Cardiac septum (tissue), 1 donor: Measurements from ENCODE around the gene TAS2R60. TPM values are rescaled to one million over a fixed set of nuclear protein-coding genes. Genes with fewer than 3 reads are reported as not detected.
"Not testable (repeated sequence)": the region's sequence is repeated elsewhere in the genome, so short reads cannot be mapped to it uniquely, and the experiment has no call there.

Experiments used
- DNase-seq: peaks from one replicate; pipeline ENCODE4 v3.0.0-alpha.2; 2020; ENCODE audit warnings: low spot score
- intact Hi-C: fragments of 100-400 bp; cut with DNase I; formaldehyde crosslinking; loops from one replicate; pipeline ENCODE4 v1.14.0; 2022
- total RNA-seq: library from RNA; stranded (reverse); fragmentation: NEBNext Ultra II Directional; extraction: Animal tissue kit (Norgen Biotek cat#: 25700); gene quantifications from one replicate; pipeline ENCODE4 v1.2.1, GENCODE V29; 2021
- donor health status: DM: no; HTN: no; CAD: no.

Gene TAS2R60
- total RNA-seq, 1 donor from 2014 or later: not detected

DNA sequence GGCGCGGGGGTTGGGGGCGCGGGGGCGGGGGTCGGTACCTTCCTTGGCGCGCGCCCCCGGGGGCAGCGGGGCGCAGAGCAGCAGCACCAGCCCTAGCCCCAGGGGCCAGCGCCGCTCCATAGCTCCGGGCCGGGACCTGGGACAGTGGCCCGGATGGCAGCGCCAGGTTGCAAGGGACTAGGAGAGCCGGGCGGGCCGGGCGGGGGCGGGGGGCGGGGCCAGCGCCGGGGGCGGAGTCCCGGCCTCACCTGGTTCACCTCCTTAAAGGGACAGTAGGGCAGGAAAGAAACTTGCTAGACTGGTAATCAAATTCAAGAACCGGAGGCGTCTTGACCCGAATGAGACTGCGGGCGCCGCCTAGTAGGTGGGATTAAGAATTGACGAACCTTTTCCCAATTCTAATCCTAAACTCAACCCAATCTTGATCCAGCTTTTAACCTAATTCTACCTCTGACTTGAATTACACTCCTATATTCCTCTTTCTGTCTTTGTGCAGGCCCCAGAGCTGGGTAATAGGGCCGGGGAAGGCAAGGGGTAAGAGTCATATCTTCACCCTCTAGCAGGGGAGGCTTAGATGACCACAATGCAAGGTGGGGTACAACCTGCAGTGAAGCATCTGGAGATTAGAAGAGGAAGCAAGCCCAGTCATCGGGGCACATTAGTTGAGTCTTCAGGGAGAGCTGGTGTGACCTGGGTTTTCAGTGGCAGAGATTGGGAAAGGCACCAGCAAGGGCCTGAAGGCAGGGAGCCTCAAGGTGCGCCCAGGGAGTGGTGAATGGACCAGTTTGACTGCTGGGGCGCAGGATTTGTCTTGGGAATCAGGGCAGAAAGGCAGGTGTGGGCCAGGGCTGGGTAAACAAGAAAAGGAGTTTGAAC lies 34.3 kb upstream of the TAS2R60 start, which contains the start of gene EPHA1:
Gene EPHA1 (minus strand): TSS at position 171 of the 876 bp plus-strand sequence. CDS start 51 bp downstream, at position 120.
- intact Hi-C loops: no loop called here

DNA sequence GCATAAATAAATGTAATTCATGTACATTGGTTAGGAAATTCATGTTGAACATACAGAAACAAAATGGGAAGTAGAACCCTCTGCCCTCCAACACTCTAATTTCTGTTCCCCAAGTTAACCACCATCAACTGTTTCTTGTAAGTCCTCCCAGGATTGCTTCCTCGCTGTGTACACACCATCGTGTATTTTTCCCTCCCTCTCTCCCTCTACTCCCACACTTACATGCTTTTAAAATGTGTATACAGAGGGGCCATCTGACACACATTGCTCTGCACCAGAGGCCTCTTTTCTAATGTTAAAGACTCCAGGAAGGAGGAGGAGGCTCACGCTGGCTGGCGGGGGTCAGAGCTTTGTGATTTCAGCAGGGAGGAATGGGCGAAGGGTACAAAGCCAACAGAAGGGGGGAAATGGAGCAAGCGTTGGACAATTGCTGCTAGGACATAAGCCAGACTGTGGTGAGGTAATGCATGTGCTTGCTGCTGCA lies 32.7 kb upstream of the TAS2R60 start:
- DNase-seq: no peak
- intact Hi-C loops: no loop called here

More for the DNA sequence above, 34.3 kb upstream of the TAS2R60 start, which contains the start of gene EPHA1:
- no peak for DNase-seq

- no peak for DNase-seq
- intact Hi-C loops: no loop called here
These were observed 31.1 kb upstream of the TAS2R60 start for GRCh38 chr7:143411976-143412708.

DNA sequence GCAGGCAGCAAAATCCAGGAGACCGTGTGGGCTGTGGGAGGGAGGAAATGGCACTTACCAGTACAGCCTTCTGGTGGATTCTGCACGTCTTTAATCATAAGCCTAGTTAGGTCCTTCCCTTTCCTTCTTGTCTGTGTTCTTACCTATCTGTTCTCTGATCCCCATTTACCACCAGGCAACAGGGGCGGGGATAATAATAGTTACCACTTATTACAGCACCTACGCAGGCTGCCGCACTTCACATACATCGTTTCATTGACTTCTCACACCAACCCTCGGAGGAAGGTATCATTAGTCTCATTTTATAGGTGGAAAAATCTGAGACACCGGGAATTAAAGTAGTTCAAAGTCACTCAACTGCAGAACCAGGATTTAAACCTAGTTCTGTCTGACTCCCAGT lies 30.1 kb upstream of the TAS2R60 start:
- DNase-seq: no peak
- intact Hi-C loops: no loop called here

GRCh38 chr7:143415209-143415608 lies 28.0 kb upstream of the TAS2R60 start:
- intact Hi-C loops: loop anchor here (5.0 kb wide), 2 partner anchors 38 to 108 kb away; no protein-coding TSS in a partner anchor
- not testable (repeated sequence) for DNase-seq

DNA sequence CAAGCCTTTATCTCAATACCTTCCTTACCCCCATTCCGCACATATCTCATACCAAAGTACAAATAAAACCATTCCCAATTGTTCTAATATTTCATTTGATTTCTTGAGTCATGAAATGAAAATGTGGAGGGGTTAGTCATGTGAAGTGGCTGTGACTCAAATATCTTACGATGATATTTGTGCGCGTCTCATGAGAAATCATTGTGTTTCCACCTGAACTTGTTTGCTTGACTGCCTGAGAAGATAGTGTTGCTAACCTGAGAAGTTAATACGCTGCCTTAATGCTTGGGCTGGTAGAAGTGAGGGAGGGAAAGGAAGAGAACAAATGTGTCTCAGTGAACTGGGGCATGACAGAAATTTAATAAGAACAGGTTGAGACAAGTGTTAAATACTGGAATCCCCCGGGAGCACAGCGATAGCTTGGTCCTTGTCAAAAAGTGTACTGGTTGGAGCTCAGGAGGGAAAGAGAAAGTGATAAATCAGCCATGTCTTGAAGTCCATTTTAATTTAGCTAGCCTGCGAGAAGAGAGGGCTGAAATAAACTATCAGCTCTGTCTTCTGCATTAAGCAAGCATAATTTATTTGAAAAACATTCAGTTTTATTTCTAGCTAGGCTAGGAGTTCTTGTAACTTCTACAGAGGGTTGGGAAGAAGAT lies 27.4 kb upstream of the TAS2R60 start:
- DNase-seq: no peak
- intact Hi-C loops: loop anchor here (5.0 kb wide), 2 partner anchors 39 to 109 kb away; no protein-coding TSS in a partner anchor

GRCh38 chr7:143416565-143417149 lies 26.6 kb upstream of the TAS2R60 start:
- intact Hi-C loops: loop anchor here (5.0 kb wide), 2 partner anchors 39 to 109 kb away; no protein-coding TSS in a partner anchor
- no peak for DNase-seq

DNA sequence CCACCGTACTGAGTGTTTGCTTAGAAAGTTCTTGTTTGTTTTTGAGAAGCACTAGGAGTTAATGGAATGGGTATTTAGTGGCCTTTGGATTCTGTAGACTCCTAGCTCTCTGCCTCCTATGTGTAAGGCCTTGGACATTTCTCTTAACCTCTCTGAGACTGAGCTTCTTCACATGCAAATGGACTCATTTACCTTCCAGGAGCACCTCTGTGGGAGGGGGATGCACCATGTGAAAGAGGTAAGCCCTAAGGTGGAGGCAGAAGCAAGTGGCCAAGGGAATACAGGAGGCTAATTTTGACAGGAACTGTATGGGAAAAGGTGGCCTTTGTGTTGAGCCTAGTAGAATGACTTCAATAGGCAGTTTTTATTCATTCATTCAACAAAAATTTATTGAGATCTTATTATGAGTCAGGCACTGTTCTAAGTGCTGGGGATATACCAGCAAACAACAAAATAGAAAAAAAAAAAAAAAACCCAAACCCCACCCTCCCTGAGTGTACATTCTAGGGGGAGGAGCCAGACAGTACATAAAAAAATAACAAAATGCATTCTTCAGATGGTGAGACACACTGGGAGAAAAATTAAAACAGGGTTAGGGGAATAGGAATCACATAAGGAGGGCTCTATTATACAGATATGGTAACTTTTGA lies 25.4 kb upstream of the TAS2R60 start:
- intact Hi-C loops: loop anchor here (2.0 to 5.0 kb wide), 3 partner anchors 41 to 177 kb away; no protein-coding TSS in a partner anchor
- no peak for DNase-seq

GRCh38 chr7:143418681-143419458 lies 24.4 kb upstream of the TAS2R60 start:
- DNase-seq: no peak
- intact Hi-C loops: loop anchor here (2.0 to 5.0 kb wide), 3 partner anchors 42 to 178 kb away; no protein-coding TSS in a partner anchor

DNA sequence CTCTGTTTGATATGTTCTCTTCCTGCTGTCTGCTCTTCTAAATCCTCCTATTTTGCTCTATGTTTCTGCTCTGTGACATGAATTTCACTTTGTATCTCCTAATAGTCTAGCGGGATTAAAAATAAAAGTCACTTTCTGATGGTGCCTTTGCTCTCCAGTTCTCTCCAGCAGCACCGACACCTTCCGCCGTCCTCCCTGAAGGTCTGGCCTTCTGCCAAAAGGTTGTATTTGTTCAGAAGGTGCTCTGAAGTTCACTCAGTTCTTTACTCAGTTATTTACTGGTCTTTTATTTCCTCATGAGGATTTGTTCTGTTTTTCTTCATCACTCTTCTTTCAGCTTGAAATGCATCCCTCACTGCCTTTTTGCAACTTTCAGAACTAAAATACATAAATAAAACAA lies 23.4 kb upstream of the TAS2R60 start:
- no peak for DNase-seq
- intact Hi-C loops: loop anchor here (2.0 to 5.0 kb wide), 3 partner anchors 43 to 179 kb away; no protein-coding TSS in a partner anchor

DNA sequence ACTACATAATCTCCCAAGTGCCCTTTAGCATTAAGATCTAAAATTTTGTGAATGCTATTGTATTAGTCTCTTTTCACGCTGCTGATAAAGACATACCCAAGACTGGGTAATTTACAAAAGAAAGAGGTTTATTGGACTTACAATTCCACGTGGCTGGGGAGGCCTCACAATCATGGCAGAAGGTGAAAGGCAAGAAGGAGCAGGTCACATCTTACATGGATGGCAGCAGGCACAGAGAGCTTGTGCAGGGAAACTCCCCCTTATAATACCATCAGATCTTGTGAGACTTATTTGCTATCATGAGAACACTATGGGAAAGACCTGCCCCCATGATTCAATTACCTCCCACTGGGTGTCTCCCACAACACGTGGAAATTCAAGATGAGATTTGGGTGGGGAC lies 22.6 kb upstream of the TAS2R60 start:
- DNase-seq, intact Hi-C loops: not testable (repeated sequence)

GRCh38 chr7:143422033-143422432 lies 21.2 kb upstream of the TAS2R60 start:
- intact Hi-C loops: no loop called here
- DNase-seq: no peak

DNA sequence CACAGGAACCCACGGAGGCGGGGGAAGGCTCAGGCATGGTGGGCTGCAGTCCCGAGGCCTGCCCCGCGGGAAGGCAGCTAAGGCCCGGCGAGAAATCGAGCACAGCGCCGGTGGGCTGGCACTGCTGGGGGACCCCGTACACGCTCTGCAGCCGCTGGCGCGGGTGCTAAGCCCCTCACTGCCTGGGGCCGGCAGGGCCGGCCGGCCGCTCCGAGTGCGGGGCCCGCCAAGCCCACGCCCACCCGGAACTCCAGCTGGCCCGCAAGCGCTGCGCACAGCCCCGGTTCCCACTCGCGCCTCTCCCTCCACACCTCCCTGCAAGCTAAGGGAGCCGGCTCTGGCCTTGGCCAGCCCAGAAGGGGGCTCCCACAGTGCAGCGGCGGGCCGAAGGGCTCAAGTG lies 18.8 kb upstream of the TAS2R60 start:
- DNase-seq, intact Hi-C loops: not testable (repeated sequence)

- intact Hi-C loops: no loop called here
- DNase-seq: no peak
These were observed 16.6 kb upstream of the TAS2R60 start for GRCh38 chr7:143426479-143427142.

- intact Hi-C loops: no loop called here
- DNase-seq: no peak
These were observed 13.2 kb upstream of the TAS2R60 start for GRCh38 chr7:143429770-143430698.

GRCh38 chr7:143431109-143431508 lies 12.1 kb upstream of the TAS2R60 start:
- intact Hi-C loops: no loop called here
- no peak for DNase-seq
